ENCODE measurements around the gene CHCHD6. TPM values are rescaled to one million over a fixed set of nuclear protein-coding genes. Genes with fewer than 3 reads are reported as not detected.

The CHCHD6 gene
- total RNA-seq, 1 experiment from 2014 or later = 40.9 TPM

GRCh38 chr3:126988451-126989021 is 284.5 kb downstream of the CHCHD6 start:
- no peak for DNase-seq
- Histone ChIP-seq H3K36me3 (peaks cover 33% of the 10 kb centered on the region), H3K4me3 (no peak overlapping the region)

GRCh38 chr3:126989316-126990023 is 285.4 kb downstream of the CHCHD6 start:
- DNase-seq = no peak
- peaks cover 41% of the 10 kb centered on the region for H3K36me3 ChIP-seq
- no peaks in the 10 kb centered on the region for H3K27me3 ChIP-seq
- no peak overlapping the region for H3K4me3 ChIP-seq
- H3K9me3 ChIP-seq = no peaks in the 10 kb centered on the region

More at GRCh38 chr3:126988451-126989021, 284.5 kb downstream of the CHCHD6 start:
- Histone ChIP-seq H3K27me3 (no peaks in the 10 kb centered on the region), H3K9me3 (no peaks in the 10 kb centered on the region)

- no peaks in the 10 kb centered on the region for H3K9me3 ChIP-seq
- peaks cover 40% of the 10 kb centered on the region for H3K36me3 ChIP-seq
- no peaks in the 10 kb centered on the region for H3K27me3 ChIP-seq
- no peak overlapping the region for H3K4me3 ChIP-seq
- no peak for DNase-seq
These were observed 286.1 kb downstream of the CHCHD6 start for GRCh38 chr3:126990024-126990700.

- DNase-seq = no peak
- H3K4me3 ChIP-seq = no peak overlapping the region
- peaks cover 46% of the 10 kb centered on the region for H3K36me3 ChIP-seq
- H3K9me3 ChIP-seq = no peaks in the 10 kb centered on the region
- H3K27me3 ChIP-seq = no peaks in the 10 kb centered on the region
These were observed 286.9 kb downstream of the CHCHD6 start for GRCh38 chr3:126990890-126991289.

- H3K4me3 ChIP-seq = no peak overlapping the region
- no peaks in the 10 kb centered on the region for H3K9me3 ChIP-seq
- H3K27me3 ChIP-seq = no peaks in the 10 kb centered on the region
- no peak for DNase-seq
- H3K36me3 ChIP-seq = peaks cover 50% of the 10 kb centered on the region
These were observed 287.5 kb downstream of the CHCHD6 start for GRCh38 chr3:126991366-126992200.

- DNase-seq = no peak
- Histone ChIP-seq H3K4me3 (no peak overlapping the region), H3K9me3 (no peaks in the 10 kb centered on the region), H3K27me3 (no peaks in the 10 kb centered on the region), H3K36me3 (peaks cover 56% of the 10 kb centered on the region)
These were observed 288.2 kb downstream of the CHCHD6 start for GRCh38 chr3:126992216-126992615.

- Histone ChIP-seq H3K27me3 (no peaks in the 10 kb centered on the region), H3K9me3 (no peaks in the 10 kb centered on the region), H3K4me3 (no peak overlapping the region), H3K36me3 (peaks cover 60% of the 10 kb centered on the region)
- no peak for DNase-seq
These were observed 288.7 kb downstream of the CHCHD6 start for GRCh38 chr3:126992776-126993175.

- DNase-seq = no peak
- no peaks in the 10 kb centered on the region for H3K27me3 ChIP-seq
- H3K9me3 ChIP-seq = no peaks in the 10 kb centered on the region
- no peak overlapping the region for H3K4me3 ChIP-seq
- H3K36me3 ChIP-seq = peaks cover 60% of the 10 kb centered on the region
These were observed 289.4 kb downstream of the CHCHD6 start for GRCh38 chr3:126993436-126993835.

- Histone ChIP-seq H3K36me3 (peaks cover 51% of the 10 kb centered on the region), H3K27me3 (no peaks in the 10 kb centered on the region), H3K4me3 (no peak overlapping the region), H3K9me3 (no peaks in the 10 kb centered on the region)
- DNase-seq = no peak
These were observed 290.7 kb downstream of the CHCHD6 start for GRCh38 chr3:126994661-126995245.

GRCh38 chr3:126995254-126995780 is 291.3 kb downstream of the CHCHD6 start:
- Histone ChIP-seq H3K9me3 (no peaks in the 10 kb centered on the region), H3K36me3 (peaks cover 46% of the 10 kb centered on the region), H3K4me3 (no peak overlapping the region), H3K27me3 (no peaks in the 10 kb centered on the region)
- DNase-seq = no peak

- H3K27me3 ChIP-seq = no peaks in the 10 kb centered on the region
- DNase-seq = no peak
- H3K36me3 ChIP-seq = peaks cover 42% of the 10 kb centered on the region
- no peak overlapping the region for H3K4me3 ChIP-seq
- no peaks in the 10 kb centered on the region for H3K9me3 ChIP-seq
These were observed 292.0 kb downstream of the CHCHD6 start for GRCh38 chr3:126995926-126996512.

GRCh38 chr3:126996905-126997304 is 292.9 kb downstream of the CHCHD6 start:
- H3K36me3 ChIP-seq = peaks cover 39% of the 10 kb centered on the region
- DNase-seq = peak; percentile 72
- H3K9me3 ChIP-seq = no peaks in the 10 kb centered on the region
- H3K4me3 ChIP-seq = no peak overlapping the region
- H3K27me3 ChIP-seq = no peaks in the 10 kb centered on the region

GRCh38 chr3:126997455-126998038 is 293.5 kb downstream of the CHCHD6 start:
- H3K27me3 ChIP-seq = no peaks in the 10 kb centered on the region
- H3K4me3 ChIP-seq = no peak overlapping the region
- H3K9me3 ChIP-seq = no peaks in the 10 kb centered on the region
- no peak for DNase-seq
- H3K36me3 ChIP-seq = peaks cover 42% of the 10 kb centered on the region

- H3K27me3 ChIP-seq = no peaks in the 10 kb centered on the region
- H3K9me3 ChIP-seq = no peaks in the 10 kb centered on the region
- DNase-seq = no peak
- H3K4me3 ChIP-seq = no peak overlapping the region
- H3K36me3 ChIP-seq = peaks cover 38% of the 10 kb centered on the region
These were observed 294.3 kb downstream of the CHCHD6 start for GRCh38 chr3:126998320-126998719.

- no peaks in the 10 kb centered on the region for H3K27me3 ChIP-seq
- no peak overlapping the region for H3K4me3 ChIP-seq
- peaks cover 34% of the 10 kb centered on the region for H3K36me3 ChIP-seq
- no peak for DNase-seq
- no peaks in the 10 kb centered on the region for H3K9me3 ChIP-seq
These were observed 294.7 kb downstream of the CHCHD6 start for GRCh38 chr3:126998728-126999127.

GRCh38 chr3:126999383-126999782 is 295.3 kb downstream of the CHCHD6 start:
- no peak overlapping the region for H3K4me3 ChIP-seq
- H3K27me3 ChIP-seq = no peaks in the 10 kb centered on the region
- peaks cover 29% of the 10 kb centered on the region for H3K36me3 ChIP-seq
- no peaks in the 10 kb centered on the region for H3K9me3 ChIP-seq
- DNase-seq = no peak
